Vagina (tissue), 2 donors: Measurements from ENCODE around the gene CNTNAP4. TPM values are rescaled to one million over a fixed set of nuclear protein-coding genes. Genes with fewer than 3 reads are reported as not detected.

Experiments used
- DNase-seq, 2 donors: peaks; one replicate each; pipeline ENCODE4 v3.0.0-alpha.2; 2017; ENCODE audit errors: extremely low spot score in 2 of 2
- H3K27ac ChIP-seq: fragments of 200-600 bp; sonication (generic); one replicate; pipeline ENCODE4 v1.5.1; 2019
- H3K27me3 ChIP-seq: fragments of 200-600 bp; sonication (generic); one replicate; pipeline ENCODE4 v1.5.1; 2019
- H3K36me3 ChIP-seq, 2 donors: fragments of 200-600 bp; sonication (generic); one replicate each; pipeline ENCODE4 v1.5.1; 2017 to 2019
- H3K4me1 ChIP-seq: fragments of 200-600 bp; sonication (generic); one replicate; pipeline ENCODE4 v1.5.1; 2019
- H3K4me3 ChIP-seq, 2 donors: fragments of 200-600 bp; sonication (generic); 1 replicate in 1 of 2; 2 replicates in 1 of 2; pipeline ENCODE4 v1.5.1; 2016 to 2019
- H3K9me3 ChIP-seq: fragments of 200-600 bp; sonication (generic); one replicate; pipeline ENCODE4 v1.5.1; 2019
- POLR2A ChIP-seq, 2 donors: fragments of 450-650 bp; IDR thresholded peaks; one replicate each; pipeline ENCODE4 v1.6.1; 2017; ENCODE audit warnings: antibody characterized with exemption in 2 of 2, mild to moderate bottlenecking in 2 of 2, moderate library complexity in 2 of 2
- POLR2AphosphoS5 ChIP-seq, 2 donors: sonication (generic); formaldehyde crosslinking; IDR thresholded peaks; one replicate each; pipeline ENCODE4 v1.9.0; 2017; ENCODE audit warnings: antibody characterized with exemption in 2 of 2, mild to moderate bottlenecking in 2 of 2, low read depth in 1 of 2; ENCODE audit not compliant: insufficient read depth in 1 of 2
- intact Hi-C: fragments of 100-400 bp; cut with DNase I; formaldehyde crosslinking; loops from one replicate; pipeline ENCODE4 v1.15.1; 2023
- total RNA-seq: library from RNA; depleted of rRNA; stranded (reverse); fragments of >200 nt; gene quantifications from one replicate; pipeline ENCODE4 v1.2.3, GENCODE V29; 2016
- TF ChIP-seq, protein P1 (sequence below), 3 experiments: fragments of 450-650 bp in 2 of 3; fragments of 200-600 bp in 1 of 3; sonication (generic) in 1 of 3; IDR thresholded peaks; one replicate each; pipeline ENCODE4 v1.5.1; 2017 to 2019; ENCODE audit warnings: antibody characterized with exemption in 3 of 3, mild to moderate bottlenecking in 2 of 3, moderate library complexity in 2 of 3

Gene CNTNAP4
- total RNA-seq, 1 donor from 2014 or later, result 1.7 TPM

DNA sequence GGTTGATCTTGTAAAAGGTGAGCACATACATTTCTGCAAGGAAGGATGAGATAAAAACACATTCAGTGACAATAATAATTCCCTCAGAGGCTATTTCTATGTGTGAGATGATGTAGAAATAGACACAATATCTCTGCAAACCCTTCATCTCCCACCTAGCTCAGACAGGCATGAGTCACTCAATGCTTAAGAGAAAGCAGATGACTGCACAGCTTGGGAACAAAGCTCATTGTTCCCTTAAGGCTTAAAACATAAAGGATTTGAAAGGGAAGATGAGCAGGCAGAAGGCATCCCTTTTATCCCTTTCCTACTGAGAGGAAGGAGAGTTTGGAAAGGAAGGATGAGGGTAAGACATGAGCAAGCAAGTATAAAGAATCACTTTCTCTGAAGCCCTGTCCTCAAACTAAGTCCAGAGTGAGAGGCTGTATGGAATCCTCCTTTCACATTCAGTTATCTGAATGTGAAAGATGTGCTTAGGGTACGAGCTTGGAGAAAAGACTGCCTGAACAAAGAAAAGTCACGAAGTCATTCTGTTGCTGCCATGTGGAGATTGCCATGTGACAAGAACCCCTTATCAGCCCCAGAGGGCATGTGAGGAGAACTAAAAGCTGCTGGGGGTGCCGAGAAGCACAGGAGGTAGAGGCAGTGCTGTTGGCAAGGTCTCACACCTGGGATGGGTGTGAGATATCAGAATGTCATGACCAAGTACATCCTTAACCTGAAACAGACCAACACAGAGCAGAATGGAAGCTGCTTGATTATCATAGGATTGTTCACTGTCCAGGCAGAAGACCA, 58.2 kb downstream of the CNTNAP4 start:
- Histone ChIP-seq H3K27ac (no peak overlapping the region), H3K4me3 (no peak overlapping the region), H3K4me1 (no peaks in the 10 kb centered on the region), H3K36me3 (no peaks in the 10 kb centered on the region), H3K27me3 (no peaks in the 10 kb centered on the region), H3K9me3 (no peaks in the 10 kb centered on the region)
- intact Hi-C loops, result no loop called here
- no peak for DNase-seq
- TF ChIP-seq POLR2AphosphoS5 (IDR thresholded peaks at IDR 0.05; ENCODE audit: insufficient read depth in 1 of 2, low read depth in 1 of 2) (no peak), POLR2A (IDR thresholded peaks at IDR 0.05) (no peak)
- TF ChIP-seq, protein P1, sequence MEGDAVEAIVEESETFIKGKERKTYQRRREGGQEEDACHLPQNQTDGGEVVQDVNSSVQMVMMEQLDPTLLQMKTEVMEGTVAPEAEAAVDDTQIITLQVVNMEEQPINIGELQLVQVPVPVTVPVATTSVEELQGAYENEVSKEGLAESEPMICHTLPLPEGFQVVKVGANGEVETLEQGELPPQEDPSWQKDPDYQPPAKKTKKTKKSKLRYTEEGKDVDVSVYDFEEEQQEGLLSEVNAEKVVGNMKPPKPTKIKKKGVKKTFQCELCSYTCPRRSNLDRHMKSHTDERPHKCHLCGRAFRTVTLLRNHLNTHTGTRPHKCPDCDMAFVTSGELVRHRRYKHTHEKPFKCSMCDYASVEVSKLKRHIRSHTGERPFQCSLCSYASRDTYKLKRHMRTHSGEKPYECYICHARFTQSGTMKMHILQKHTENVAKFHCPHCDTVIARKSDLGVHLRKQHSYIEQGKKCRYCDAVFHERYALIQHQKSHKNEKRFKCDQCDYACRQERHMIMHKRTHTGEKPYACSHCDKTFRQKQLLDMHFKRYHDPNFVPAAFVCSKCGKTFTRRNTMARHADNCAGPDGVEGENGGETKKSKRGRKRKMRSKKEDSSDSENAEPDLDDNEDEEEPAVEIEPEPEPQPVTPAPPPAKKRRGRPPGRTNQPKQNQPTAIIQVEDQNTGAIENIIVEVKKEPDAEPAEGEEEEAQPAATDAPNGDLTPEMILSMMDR (IDR thresholded peaks at IDR 0.05), result no peak

GRCh38 chr16:76336112-76336511, 58.9 kb downstream of the CNTNAP4 start:
- Histone ChIP-seq H3K27me3 (no peaks in the 10 kb centered on the region), H3K4me1 (no peaks in the 10 kb centered on the region), H3K9me3 (no peaks in the 10 kb centered on the region), H3K27ac (no peak overlapping the region), H3K36me3 (no peaks in the 10 kb centered on the region), H3K4me3 (no peak overlapping the region)
- intact Hi-C loops, result no loop called here
- TF ChIP-seq POLR2A (IDR thresholded peaks at IDR 0.05), result no peak
- TF ChIP-seq, protein P1 (IDR thresholded peaks at IDR 0.05), result no peak
- TF ChIP-seq POLR2AphosphoS5 (IDR thresholded peaks at IDR 0.05; ENCODE audit: insufficient read depth in 1 of 2, low read depth in 1 of 2), result no peak
- no peak for DNase-seq

- intact Hi-C loops, result no loop called here
- Histone ChIP-seq H3K36me3 (no peaks in the 10 kb centered on the region), H3K27ac (no peak overlapping the region), H3K27me3 (no peaks in the 10 kb centered on the region), H3K4me1 (no peaks in the 10 kb centered on the region), H3K4me3 (no peak overlapping the region), H3K9me3 (no peaks in the 10 kb centered on the region)
- no peak for DNase-seq
- TF ChIP-seq POLR2A (IDR thresholded peaks at IDR 0.05) (no peak), POLR2AphosphoS5 (IDR thresholded peaks at IDR 0.05; ENCODE audit: insufficient read depth in 1 of 2, low read depth in 1 of 2) (no peak)
- TF ChIP-seq, protein P1 (IDR thresholded peaks at IDR 0.05), result no peak
Observed at GRCh38 chr16:76338472-76338871, 61.3 kb downstream of the CNTNAP4 start.

GRCh38 chr16:76343769-76344168, 66.6 kb downstream of the CNTNAP4 start:
- no peaks in the 10 kb centered on the region for H3K27me3 ChIP-seq

More at GRCh38 chr16:76343769-76344168, 66.6 kb downstream of the CNTNAP4 start:
- Histone ChIP-seq H3K9me3 (no peaks in the 10 kb centered on the region), H3K27ac (no peak overlapping the region), H3K4me1 (no peaks in the 10 kb centered on the region), H3K4me3 (no peak overlapping the region), H3K36me3 (no peaks in the 10 kb centered on the region)
- TF ChIP-seq, protein P1 (IDR thresholded peaks at IDR 0.05), result no peak
- TF ChIP-seq POLR2AphosphoS5 (IDR thresholded peaks at IDR 0.05; ENCODE audit: insufficient read depth in 1 of 2, low read depth in 1 of 2) (no peak), POLR2A (IDR thresholded peaks at IDR 0.05) (no peak)
- no peak for DNase-seq
- intact Hi-C loops, result no loop called here
